GM18867 (cell line): ENCODE results near the gene EIF4EBP3.

Experiments used
- ATAC-seq: cut with Tn5 transposase; IDR thresholded peaks from one replicate; pipeline ENCODE4 v1.9.1; 2021; ENCODE audit warnings: mild to moderate bottlenecking, moderate library complexity; ENCODE audit not compliant: unreplicated experiment

Gene EIF4EBP3

GRCh38 chr5:140556438-140556837 lies 9.0 kb downstream of the EIF4EBP3 start:
- ATAC-seq = no peak

- ATAC-seq = peak; percentile 92
These were observed 9.8 kb downstream of the EIF4EBP3 start, which contains the start of gene SRA1 for GRCh38 chr5:140557136-140557805. TSS of gene SRA1 (minus strand) at chr5:140557473. CDS start at chr5:140557452, 21 bp downstream.

- no peak for ATAC-seq
These were observed 10.5 kb downstream of the EIF4EBP3 start for GRCh38 chr5:140557965-140558364.

GRCh38 chr5:140558542-140558941 lies 11.1 kb downstream of the EIF4EBP3 start:
- no peak for ATAC-seq

- ATAC-seq = no peak
These were observed 12.8 kb downstream of the EIF4EBP3 start for GRCh38 chr5:140560227-140560626.

GRCh38 chr5:140561753-140562523 lies 14.5 kb downstream of the EIF4EBP3 start:
- ATAC-seq = no peak

GRCh38 chr5:140563596-140563995 lies 16.1 kb downstream of the EIF4EBP3 start:
- ATAC-seq = no peak

- ATAC-seq = peak; percentile 85
These were observed 16.9 kb downstream of the EIF4EBP3 start, which contains the start of the genes APBB3 and SLC35A4 for GRCh38 chr5:140564196-140565023. TSS of gene APBB3 (minus strand) at chr5:140564598. CDS start at chr5:140564245, 353 bp downstream. TSS of gene SLC35A4 (plus strand) at chr5:140564828. CDS start at chr5:140567170, 2,342 bp downstream.

- ATAC-seq = no peak
These were observed 17.7 kb downstream of the EIF4EBP3 start for GRCh38 chr5:140565024-140565779.

GRCh38 chr5:140565780-140566095 lies 18.3 kb downstream of the EIF4EBP3 start:
- ATAC-seq = no peak

GRCh38 chr5:140566665-140567064 lies 19.2 kb downstream of the EIF4EBP3 start:
- ATAC-seq = no peak

- ATAC-seq = no peak
These were observed 19.8 kb downstream of the EIF4EBP3 start for GRCh38 chr5:140567136-140567818.

- no peak for ATAC-seq
These were observed 20.4 kb downstream of the EIF4EBP3 start for GRCh38 chr5:140567871-140568270.

- ATAC-seq = no peak
These were observed 21.1 kb downstream of the EIF4EBP3 start for GRCh38 chr5:140568443-140569063.

- no peak for ATAC-seq
These were observed 21.7 kb downstream of the EIF4EBP3 start for GRCh38 chr5:140569197-140569596.

GRCh38 chr5:140570058-140570457 lies 22.6 kb downstream of the EIF4EBP3 start:
- ATAC-seq = no peak

GRCh38 chr5:140570488-140570887 lies 23.0 kb downstream of the EIF4EBP3 start:
- no peak for ATAC-seq

GRCh38 chr5:140571105-140571504 lies 23.6 kb downstream of the EIF4EBP3 start:
- ATAC-seq = no peak

GRCh38 chr5:140573683-140574082 lies 26.2 kb downstream of the EIF4EBP3 start:
- ATAC-seq = no peak

- ATAC-seq = no peak
These were observed 26.7 kb downstream of the EIF4EBP3 start for GRCh38 chr5:140574165-140574564.
